ENCODE measurements around the gene TNK2. TPM values are rescaled to one million over a fixed set of nuclear protein-coding genes. Genes with fewer than 3 reads are reported as not detected.

Gene TNK2
- total RNA-seq, 2 experiments from 2014 or later = 43.6 to 92.1 TPM

DNA sequence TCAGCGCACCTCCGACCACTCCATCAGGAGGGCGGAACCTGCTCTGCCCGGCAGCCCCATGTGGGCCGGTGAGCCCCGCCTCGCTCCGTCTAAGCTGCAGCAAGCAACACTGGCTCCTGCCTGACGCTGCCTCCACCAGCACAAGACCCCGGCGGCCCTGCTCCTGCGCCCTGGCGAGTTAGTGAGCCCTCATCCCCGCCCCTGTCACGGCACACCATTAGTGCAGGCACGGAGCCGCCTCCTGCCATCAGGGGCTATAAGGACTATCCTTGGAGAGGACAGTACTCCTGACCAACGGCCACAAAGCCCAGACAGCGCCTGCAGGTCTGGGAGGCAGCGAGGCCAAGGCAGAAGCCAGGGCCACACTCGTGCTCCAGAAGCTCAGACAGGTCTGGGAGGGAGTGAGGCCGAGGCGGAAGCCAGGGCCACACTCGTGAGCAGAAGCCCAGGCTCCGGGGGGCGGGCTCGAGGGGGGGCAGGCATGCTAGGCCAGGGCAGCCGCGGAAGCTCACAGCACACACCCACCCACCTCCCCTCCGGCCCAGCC lies 39.4 kb downstream of the TNK2 start:
- ChIA-PET POLR2A (no interaction called here), CTCF (ENCODE audit: unreplicated experiment) (no interaction called here)
- H3K4me2 ChIP-seq (ENCODE audit: low read length) = no peak overlapping the region
- H3K9me2 ChIP-seq (ENCODE audit: insufficient read depth, low read length) = no peaks in the 10 kb centered on the region
- H3K79me2 ChIP-seq (ENCODE audit: insufficient read depth, low read depth, low read length) = no peaks in the 10 kb centered on the region
- H3K4me3 ChIP-seq (ENCODE audit: low read depth, low read length, poor library complexity, severe bottlenecking) = no peak overlapping the region
- intact Hi-C loops (cut with micrococcal nuclease; ENCODE audit: unreplicated experiment) = no loop called here
- no TSS peak for BruUV-seq (replicated peaks)
- TF ChIP-seq, protein P1, sequence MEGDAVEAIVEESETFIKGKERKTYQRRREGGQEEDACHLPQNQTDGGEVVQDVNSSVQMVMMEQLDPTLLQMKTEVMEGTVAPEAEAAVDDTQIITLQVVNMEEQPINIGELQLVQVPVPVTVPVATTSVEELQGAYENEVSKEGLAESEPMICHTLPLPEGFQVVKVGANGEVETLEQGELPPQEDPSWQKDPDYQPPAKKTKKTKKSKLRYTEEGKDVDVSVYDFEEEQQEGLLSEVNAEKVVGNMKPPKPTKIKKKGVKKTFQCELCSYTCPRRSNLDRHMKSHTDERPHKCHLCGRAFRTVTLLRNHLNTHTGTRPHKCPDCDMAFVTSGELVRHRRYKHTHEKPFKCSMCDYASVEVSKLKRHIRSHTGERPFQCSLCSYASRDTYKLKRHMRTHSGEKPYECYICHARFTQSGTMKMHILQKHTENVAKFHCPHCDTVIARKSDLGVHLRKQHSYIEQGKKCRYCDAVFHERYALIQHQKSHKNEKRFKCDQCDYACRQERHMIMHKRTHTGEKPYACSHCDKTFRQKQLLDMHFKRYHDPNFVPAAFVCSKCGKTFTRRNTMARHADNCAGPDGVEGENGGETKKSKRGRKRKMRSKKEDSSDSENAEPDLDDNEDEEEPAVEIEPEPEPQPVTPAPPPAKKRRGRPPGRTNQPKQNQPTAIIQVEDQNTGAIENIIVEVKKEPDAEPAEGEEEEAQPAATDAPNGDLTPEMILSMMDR (conservative IDR thresholded peaks at IDR 0.05; ENCODE audit: low read length) = no peak
- TF ChIP-seq EZH2phosphoT487 (IDR thresholded peaks at IDR 0.05; ENCODE audit: borderline replicate concordance, low read depth, low read length) = no peak
- peaks cover 10% of the 10 kb centered on the region; the same call in 1 of the 2 replicates for H3K36me3 ChIP-seq (ENCODE audit: insufficient read depth, low read length)
- no peaks in the 10 kb centered on the region for H4K20me1 ChIP-seq (ENCODE audit: insufficient read depth, low read length)
- H3K27ac ChIP-seq (ENCODE audit: low read depth, low read length, poor library complexity, severe bottlenecking) = no peak overlapping the region
- H3K4me1 ChIP-seq (ENCODE audit: insufficient read depth, low read length, poor library complexity, severe bottlenecking) = no peaks in the 10 kb centered on the region
- H3K9me3 ChIP-seq (ENCODE audit: low read length) = no peaks in the 10 kb centered on the region
- no peak for DNase-seq (ENCODE audit: low spot score)
- no peak overlapping the region for H2AFZ ChIP-seq (ENCODE audit: low read length)

DNA sequence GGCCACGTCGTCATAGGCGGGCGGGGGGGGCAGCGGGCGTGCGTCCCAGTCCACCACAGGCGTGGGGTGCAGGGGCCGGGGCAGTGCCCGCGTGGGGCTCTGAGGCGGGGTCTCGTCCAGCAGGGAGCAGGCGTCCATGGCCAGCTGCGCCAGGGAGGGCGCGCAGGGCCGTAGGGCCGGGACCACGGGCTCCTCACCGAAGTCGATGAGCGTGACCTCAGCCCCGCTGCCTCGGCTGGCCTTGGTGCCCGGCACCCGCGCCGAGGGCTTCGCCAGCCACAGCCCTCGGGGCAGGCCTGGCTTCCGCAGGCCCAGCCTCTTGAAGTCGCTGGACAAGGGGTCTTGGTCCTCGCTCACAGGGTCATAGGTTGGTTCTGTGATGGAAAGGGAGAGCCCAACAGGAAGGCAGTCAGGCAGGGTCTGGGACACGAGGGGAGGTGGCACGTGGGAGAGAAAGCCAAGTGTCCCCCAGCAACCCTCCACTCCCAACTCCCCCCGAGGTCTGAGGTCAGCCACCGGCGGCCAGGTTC lies 40.0 kb downstream of the TNK2 start:
- CTCF ChIA-PET (ENCODE audit: unreplicated experiment) = no interaction called here

More for the DNA sequence above, 40.0 kb downstream of the TNK2 start:
- Histone ChIP-seq H3K4me3 (ENCODE audit: low read depth, low read length, poor library complexity, severe bottlenecking) (no peak overlapping the region), H3K36me3 (ENCODE audit: insufficient read depth, low read length) (peaks cover 15% of the 10 kb centered on the region; the same call in 1 of the 2 replicates), H3K4me1 (ENCODE audit: insufficient read depth, low read length, poor library complexity, severe bottlenecking) (no peaks in the 10 kb centered on the region), H3K9me3 (ENCODE audit: low read length) (no peaks in the 10 kb centered on the region), H3K9me2 (ENCODE audit: insufficient read depth, low read length) (no peaks in the 10 kb centered on the region), H3K79me2 (ENCODE audit: insufficient read depth, low read depth, low read length) (no peaks in the 10 kb centered on the region), H4K20me1 (ENCODE audit: insufficient read depth, low read length) (no peaks in the 10 kb centered on the region), H3K4me2 (ENCODE audit: low read length) (no peak overlapping the region), H2AFZ (ENCODE audit: low read length) (no peak overlapping the region), H3K27ac (ENCODE audit: low read depth, low read length, poor library complexity, severe bottlenecking) (no peak overlapping the region)
- POLR2A ChIA-PET = no interaction called here
- no peak for DNase-seq (ENCODE audit: low spot score)
- BruUV-seq (replicated peaks) = no TSS peak
- no peak for TF ChIP-seq EZH2phosphoT487 (IDR thresholded peaks at IDR 0.05; ENCODE audit: borderline replicate concordance, low read depth, low read length)
- TF ChIP-seq, protein P1 (conservative IDR thresholded peaks at IDR 0.05; ENCODE audit: low read length) = no peak
- intact Hi-C loops (cut with micrococcal nuclease; ENCODE audit: unreplicated experiment) = no loop called here

Data from OCI-LY7 (cell line).